HepG2 (cell line): Measurements from ENCODE around the gene RSAD1. TPM values are rescaled to one million over a fixed set of nuclear protein-coding genes. Genes with fewer than 3 reads are reported as not detected.
A peak's percentile ranks its signal among the peaks of the same experiment; 100 is the strongest.

ENCODE experiments used
- ARID2 ChIP-seq: sonication (generic); formaldehyde crosslinking; IDR thresholded peaks from 2 replicates; pipeline ENCODE4 v1.8.1; 2022; ENCODE audit warnings: mild to moderate bottlenecking, missing genetic modification reagents, borderline replicate concordance
- ELF4 ChIP-seq: sonication (generic); formaldehyde crosslinking; IDR thresholded peaks from 2 replicates; pipeline ENCODE4 v1.5.0; 2020; ENCODE audit warnings: missing genetic modification reagents, mild to moderate bottlenecking, moderate library complexity, borderline replicate concordance
- GATAD1 ChIP-seq: IDR thresholded peaks from 2 replicates; pipeline ENCODE4 v1.6.1; 2016; ENCODE audit warnings: missing genetic modification reagents, missing compliant biosample characterization
- GATAD2A ChIP-seq: IDR thresholded peaks from 2 replicates; pipeline ENCODE4 v1.6.1; 2016
- HNRNPUL1 ChIP-seq: fragments of 200-400 bp; formaldehyde crosslinking; IDR thresholded peaks from 2 replicates; pipeline ENCODE4 v1.6.1; 2017; ENCODE audit warnings: low read depth, mild to moderate bottlenecking, low read length, moderate library complexity
- HOXA3 ChIP-seq: sonication (generic); formaldehyde crosslinking; IDR thresholded peaks from 2 replicates; pipeline ENCODE4 v1.5.0; 2020; ENCODE audit warnings: missing genetic modification reagents
- MEIS1 ChIP-seq: sonication (generic); formaldehyde crosslinking; IDR thresholded peaks from 2 replicates; pipeline ENCODE4 v1.9.0; 2021; ENCODE audit warnings: mild to moderate bottlenecking, missing genetic modification reagents, moderate library complexity, borderline replicate concordance
- RXRA ChIP-seq: sonication (generic); formaldehyde crosslinking; IDR thresholded peaks from 2 replicates; pipeline ENCODE4 v1.5.1; 2020; ENCODE audit warnings: missing genetic modification reagents
- STAG1 ChIP-seq: sonication (generic); formaldehyde crosslinking; IDR thresholded peaks from 2 replicates; pipeline ENCODE4 v1.4.0; 2020; ENCODE audit warnings: missing genetic modification reagents
- TARDBP ChIP-seq: sonication (generic); formaldehyde crosslinking; IDR thresholded peaks from 2 replicates; pipeline ENCODE4 v1.8.0; 2022; ENCODE audit warnings: mild to moderate bottlenecking, missing genetic modification reagents
- TBL1XR1 ChIP-seq: fragments of 150-350 bp; IDR thresholded peaks from 2 replicates; pipeline ENCODE4 v1.6.1; 2014; ENCODE audit warnings: borderline replicate concordance, low read length; ENCODE audit not compliant: partially characterized antibody
- ZC3H4 ChIP-seq: sonication (generic); formaldehyde crosslinking; IDR thresholded peaks from 2 replicates; pipeline ENCODE4 v1.4.0; 2020; ENCODE audit warnings: missing genetic modification reagents, borderline replicate concordance
- ZNF138 ChIP-seq: sonication (generic); formaldehyde crosslinking; IDR thresholded peaks from 2 replicates; pipeline ENCODE4 v1.5.0; 2020; ENCODE audit warnings: mild to moderate bottlenecking, low read depth, missing genetic modification reagents
- ZNF572 ChIP-seq: sonication (generic); formaldehyde crosslinking; IDR thresholded peaks from 2 replicates; pipeline ENCODE4 v1.5.1; 2020; ENCODE audit warnings: mild to moderate bottlenecking, missing genetic modification reagents
- ZNF792 ChIP-seq: IDR thresholded peaks from 2 replicates; pipeline ENCODE4 v1.6.1; 2016
- ZNF83 ChIP-seq: sonication (generic); formaldehyde crosslinking; IDR thresholded peaks from 2 replicates; pipeline ENCODE4 v1.4.0; 2020; ENCODE audit warnings: missing genetic modification reagents, mild to moderate bottlenecking, borderline replicate concordance
- ZNF839 ChIP-seq: sonication (generic); formaldehyde crosslinking; IDR thresholded peaks from 2 replicates; pipeline ENCODE4 v1.4.0; 2020; ENCODE audit warnings: missing genetic modification reagents, mild to moderate bottlenecking, borderline replicate concordance
- ZNF878 ChIP-seq: sonication (generic); formaldehyde crosslinking; IDR thresholded peaks from 2 replicates; pipeline ENCODE4 v1.8.1; 2023; ENCODE audit warnings: mild to moderate bottlenecking, missing genetic modification reagents, moderate library complexity
- polyA plus RNA-seq, 8 experiments: library from polyadenylated mRNA; depleted of rRNA in 3 of 8; stranded (reverse) in 7 of 8; unstranded in 1 of 8; fragments of >200 nt; fragmentation: Illumina TruSeq in 4 of 8; extraction: Trizol in 4 of 8; gene quantifications; 2 replicates each; pipeline versions ENCODE4 v1.2.1 to v1.2.3, GENCODE V29; 2011 to 2016; ENCODE audit warnings: low read depth in 4 of 8, missing spikeins in 1 of 8, mixed read lengths in 1 of 8; ENCODE audit not compliant: insufficient read depth in 1 of 8
- total RNA-seq, 5 experiments: library from RNA; depleted of rRNA; stranded (reverse); fragments of >200 nt; fragmentation: Illumina TruSeq; extraction: Trizol; gene quantifications; 2 replicates each; pipeline ENCODE4 v1.2.3, GENCODE V29; 2016; ENCODE audit warnings: low read depth in 1 of 5
- TF ChIP-seq, protein P1 (sequence below): sonication (generic); formaldehyde crosslinking; IDR thresholded peaks from 2 replicates; pipeline ENCODE4 v1.8.0; 2022; ENCODE audit warnings: low read depth, missing genetic modification reagents
- TF ChIP-seq, protein P2 (sequence below), 2 experiments: sonication (generic) in 1 of 2; formaldehyde crosslinking in 1 of 2; IDR thresholded peaks; 2 replicates each; pipeline versions ENCODE4 v1.6.1 to v1.9.0; 2014 to 2022; ENCODE audit warnings: antibody characterized with exemption in 1 of 2, borderline replicate concordance in 1 of 2, inconsistent platforms in 1 of 2, low read depth in 1 of 2, missing genetic modification reagents in 1 of 2
- TF ChIP-seq, protein P3 (sequence below): sonication (generic); formaldehyde crosslinking; IDR thresholded peaks from 2 replicates; pipeline ENCODE4 v1.4.0; 2020; ENCODE audit warnings: missing genetic modification reagents

RSAD1 gene
- total and polyA plus RNA-seq, 2 of the 13 experiments (the other 11 are each of a cell fraction or from before 2014, with no cell fraction given) = 22.7 to 27.7 TPM

DNA sequence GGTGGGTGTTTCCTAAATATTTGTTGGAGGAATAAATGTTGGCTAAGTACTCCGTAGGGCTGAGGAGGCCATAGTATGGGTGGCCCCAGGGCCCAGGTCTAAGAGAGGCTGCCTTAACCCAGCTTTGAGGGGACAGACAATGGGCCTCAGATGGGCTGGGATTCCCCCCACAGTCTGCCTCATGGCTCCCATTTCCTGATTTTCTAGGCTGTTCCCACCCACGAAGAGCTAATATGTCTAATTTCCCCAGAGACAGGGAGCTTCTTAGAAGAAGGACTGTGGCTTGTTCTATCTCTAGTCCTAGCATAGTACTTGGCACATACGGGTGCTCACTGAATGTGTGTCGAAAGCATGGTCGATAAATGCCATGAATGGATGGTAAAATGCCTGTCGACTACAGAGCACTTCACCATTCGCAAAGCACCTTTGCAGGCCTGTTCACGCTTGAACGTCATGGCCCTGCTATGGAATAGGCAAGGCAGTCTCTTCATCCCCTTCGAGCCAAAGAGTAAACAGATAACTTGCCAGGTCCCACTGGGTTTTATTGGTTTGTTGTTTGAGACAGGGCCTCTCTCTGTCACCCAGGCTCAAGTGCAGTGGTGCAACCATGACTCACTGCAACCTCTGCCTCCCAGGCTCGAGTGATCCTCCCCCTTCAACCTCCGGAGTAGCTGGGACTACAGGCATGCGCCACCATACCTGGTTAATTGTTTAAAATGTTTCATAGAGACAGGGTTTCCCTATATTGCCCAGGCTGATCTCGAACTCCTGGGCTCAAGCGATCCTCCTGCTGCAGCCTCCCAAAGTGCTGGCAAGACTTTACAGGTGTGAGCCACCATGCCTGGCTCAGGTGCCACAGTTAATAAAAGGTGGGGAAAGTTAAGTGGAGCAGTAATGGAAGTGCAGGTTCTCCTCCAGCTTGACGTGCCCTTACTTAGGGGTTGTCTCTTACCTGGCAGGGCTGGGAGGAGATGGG is 19.7 kb upstream of the RSAD1 start (continued):
- TF ChIP-seq ZNF839 (CRISPR knock-in tag) (no peak), GATAD1 (CRISPR knock-in tag) (0 out of 2 replicates have a peak, but pooled peaks have one; percentile 31), HOXA3 (CRISPR knock-in tag) (peak; percentile 76), GATAD2A (CRISPR knock-in tag) (peak; percentile 90), ZNF878 (CRISPR knock-in tag) (0 out of 2 replicates have a peak, but pooled peaks have one; percentile 56), HNRNPUL1 (no peak), ZNF138 (CRISPR knock-in tag) (0 out of 2 replicates have a peak, but pooled peaks have one; percentile 78), ELF4 (CRISPR knock-in tag) (no peak), ARID2 (CRISPR knock-in tag) (no peak), TARDBP (peak; percentile 75; the same call in 1 of the 2 replicates), MEIS1 (no peak; the same call in 1 of the 2 replicates), TBL1XR1 (peak; percentile 59), RXRA (CRISPR knock-in tag) (peak; percentile 72), ZC3H4 (CRISPR knock-in tag) (no peak), ZNF572 (CRISPR knock-in tag) (peak; percentile 77; the same call in 1 of the 2 replicates), STAG1 (CRISPR knock-in tag) (0 out of 2 replicates have a peak, but pooled peaks have one; percentile 19), ZNF792 (CRISPR knock-in tag) (peak; percentile 88), ZNF83 (no peak)
- TF ChIP-seq, protein P1, sequence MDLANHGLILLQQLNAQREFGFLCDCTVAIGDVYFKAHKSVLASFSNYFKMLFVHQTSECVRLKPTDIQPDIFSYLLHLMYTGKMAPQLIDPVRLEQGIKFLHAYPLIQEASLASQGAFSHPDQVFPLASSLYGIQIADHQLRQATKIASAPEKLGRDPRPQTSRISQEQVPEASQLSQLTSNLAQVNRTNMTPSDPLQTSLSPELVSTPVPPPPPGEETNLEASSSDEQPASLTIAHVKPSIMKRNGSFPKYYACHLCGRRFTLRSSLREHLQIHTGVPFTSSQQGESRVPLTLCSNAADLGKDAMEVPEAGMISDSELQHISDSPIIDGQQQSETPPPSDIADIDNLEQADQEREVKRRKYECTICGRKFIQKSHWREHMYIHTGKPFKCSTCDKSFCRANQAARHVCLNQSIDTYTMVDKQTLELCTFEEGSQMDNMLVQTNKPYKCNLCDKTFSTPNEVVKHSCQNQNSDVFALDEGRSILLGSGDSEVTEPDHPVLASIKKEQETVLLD = no peak
- TF ChIP-seq, protein P2, sequence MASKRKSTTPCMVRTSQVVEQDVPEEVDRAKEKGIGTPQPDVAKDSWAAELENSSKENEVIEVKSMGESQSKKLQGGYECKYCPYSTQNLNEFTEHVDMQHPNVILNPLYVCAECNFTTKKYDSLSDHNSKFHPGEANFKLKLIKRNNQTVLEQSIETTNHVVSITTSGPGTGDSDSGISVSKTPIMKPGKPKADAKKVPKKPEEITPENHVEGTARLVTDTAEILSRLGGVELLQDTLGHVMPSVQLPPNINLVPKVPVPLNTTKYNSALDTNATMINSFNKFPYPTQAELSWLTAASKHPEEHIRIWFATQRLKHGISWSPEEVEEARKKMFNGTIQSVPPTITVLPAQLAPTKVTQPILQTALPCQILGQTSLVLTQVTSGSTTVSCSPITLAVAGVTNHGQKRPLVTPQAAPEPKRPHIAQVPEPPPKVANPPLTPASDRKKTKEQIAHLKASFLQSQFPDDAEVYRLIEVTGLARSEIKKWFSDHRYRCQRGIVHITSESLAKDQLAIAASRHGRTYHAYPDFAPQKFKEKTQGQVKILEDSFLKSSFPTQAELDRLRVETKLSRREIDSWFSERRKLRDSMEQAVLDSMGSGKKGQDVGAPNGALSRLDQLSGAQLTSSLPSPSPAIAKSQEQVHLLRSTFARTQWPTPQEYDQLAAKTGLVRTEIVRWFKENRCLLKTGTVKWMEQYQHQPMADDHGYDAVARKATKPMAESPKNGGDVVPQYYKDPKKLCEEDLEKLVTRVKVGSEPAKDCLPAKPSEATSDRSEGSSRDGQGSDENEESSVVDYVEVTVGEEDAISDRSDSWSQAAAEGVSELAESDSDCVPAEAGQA (IDR thresholded peaks at IDR 0.05; ENCODE audit: low read depth) = 0 out of 2 replicates have a peak, but pooled peaks have one; percentile 23
- TF ChIP-seq, protein P2 (CRISPR knock-in tag; IDR thresholded peaks at IDR 0.05; ENCODE audit: borderline replicate concordance) = no peak
- TF ChIP-seq, protein P3, sequence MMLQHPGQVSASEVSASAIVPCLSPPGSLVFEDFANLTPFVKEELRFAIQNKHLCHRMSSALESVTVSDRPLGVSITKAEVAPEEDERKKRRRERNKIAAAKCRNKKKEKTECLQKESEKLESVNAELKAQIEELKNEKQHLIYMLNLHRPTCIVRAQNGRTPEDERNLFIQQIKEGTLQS (CRISPR knock-in tag) = peak; percentile 94
